GM23248 (cell line): ENCODE results near the gene KCTD4. TPM values are rescaled to one million over a fixed set of nuclear protein-coding genes. Genes with fewer than 3 reads are reported as not detected.

Source experiments
- DNase-seq: peaks from one replicate; pipeline ENCODE4 v3.0.0-alpha.2; 2015
- H2AFZ ChIP-seq: fragments of 200-600 bp; sonication (generic); 2 replicates; pipeline ENCODE4 v1.6.1; 2016; ENCODE audit warnings: antibody characterized with exemption
- H3F3A ChIP-seq: fragments of 200-600 bp; sonication (generic); 2 replicates; pipeline ENCODE4 v1.6.1; 2016; ENCODE audit warnings: mild to moderate bottlenecking, antibody characterized with exemption, mixed run types; ENCODE audit not compliant: insufficient read depth
- H3K27ac ChIP-seq: fragments of 200-600 bp; sonication (generic); 2 replicates; pipeline ENCODE4 v1.5.1; 2016; ENCODE audit warnings: mild to moderate bottlenecking
- H3K27me3 ChIP-seq: fragments of 200-600 bp; sonication (generic); replicated peaks from 2 replicates; pipeline ENCODE4 v1.6.1; 2016; ENCODE audit warnings: mild to moderate bottlenecking; ENCODE audit not compliant: insufficient read depth
- H3K36me3 ChIP-seq: fragments of 200-600 bp; sonication (generic); 2 replicates; pipeline ENCODE4 v1.6.1; 2016; ENCODE audit warnings: low read depth, mild to moderate bottlenecking
- H3K4me1 ChIP-seq: fragments of 200-600 bp; sonication (generic); 2 replicates; pipeline ENCODE4 v1.6.1; 2016; ENCODE audit warnings: mild to moderate bottlenecking; ENCODE audit not compliant: insufficient read depth
- H3K4me2 ChIP-seq: fragments of 200-600 bp; sonication (generic); one replicate; pipeline ENCODE4 v1.6.1; 2016; ENCODE audit warnings: mild to moderate bottlenecking; ENCODE audit not compliant: unreplicated experiment
- H3K4me3 ChIP-seq: fragments of 200-600 bp; sonication (generic); 2 replicates; pipeline ENCODE4 v1.5.1; 2016; ENCODE audit warnings: mild to moderate bottlenecking
- H3K79me2 ChIP-seq: fragments of 200-600 bp; sonication (generic); 2 replicates; pipeline ENCODE4 v1.6.1; 2016; ENCODE audit warnings: mild to moderate bottlenecking; ENCODE audit not compliant: insufficient read depth
- H3K9ac ChIP-seq: fragments of 200-600 bp; sonication (generic); 2 replicates; pipeline ENCODE4 v1.6.1; 2016; ENCODE audit warnings: mild to moderate bottlenecking
- H3K9me2 ChIP-seq: fragments of 200-600 bp; sonication (generic); 2 replicates; pipeline ENCODE4 v1.6.1; 2016; ENCODE audit warnings: mixed run types, mild to moderate bottlenecking, moderate library complexity; ENCODE audit not compliant: insufficient read depth
- H3K9me3 ChIP-seq: fragments of 200-600 bp; sonication (generic); one replicate; pipeline ENCODE4 v1.6.1; 2017; ENCODE audit warnings: low read depth
- H4K20me1 ChIP-seq: fragments of 200-600 bp; sonication (generic); 2 replicates; pipeline ENCODE4 v1.6.0; 2016; ENCODE audit not compliant: insufficient read depth
- EZH2 ChIP-seq: fragments of 200-600 bp; sonication (generic); IDR thresholded peaks from 2 replicates; pipeline ENCODE4 v1.6.1; 2018; ENCODE audit warnings: antibody characterized with exemption, mild to moderate bottlenecking; ENCODE audit not compliant: insufficient read depth, poor library complexity, severe bottlenecking
- EZH2phosphoT487 ChIP-seq: fragments of 200-600 bp; sonication (generic); IDR thresholded peaks from 2 replicates; pipeline ENCODE4 v1.6.1; 2018; ENCODE audit warnings: antibody characterized with exemption, moderate library complexity, mild to moderate bottlenecking, low read depth; ENCODE audit not compliant: insufficient read depth
- WGBS, 2 experiments: methylation state at CpG; one replicate each; pipeline ENCODE4 v1.1.6; 2015 to 2017; ENCODE audit warnings: low lambda C conversion rate in 2 of 2, low coverage in 1 of 2; ENCODE audit errors: missing lambda C conversion rate in 2 of 2; 5-methylcytosine and 5-hydroxymethylcytosine counted together
- in situ Hi-C: fragments of 300-500 bp; cut with MboI; formaldehyde crosslinking; loops from 2 replicates; pipeline ENCODE4 v1.15.0; 2020
- polyA plus RNA-seq: library from polyadenylated mRNA; unstranded; fragments of >200 nt; fragmentation: Nextera tagmentation; extraction: Ambion mirVana; gene quantifications from 2 replicates; pipeline ENCODE4 v1.2.1, GENCODE V29; 2016
- total RNA-seq: library from RNA; depleted of rRNA; stranded (reverse); fragments of >200 nt; shearing (Covaris generic); gene quantifications from 2 replicates; pipeline ENCODE4 v1.2.3, GENCODE V29; 2014

KCTD4 gene
- total and polyA plus RNA-seq, 2 experiments from 2014 or later = 0.65 to 2.1 TPM

GRCh38 chr13:45242070-45242469 is 41.2 kb upstream of the KCTD4 start:
- Histone ChIP-seq H3K9ac (peak overlapping the region; percentile 30; the same call in 1 of the 2 replicates), H3K9me3 (no peaks in the 10 kb centered on the region), H4K20me1 (no peaks in the 10 kb centered on the region), H3K27ac (no peak overlapping the region), H3K4me1 (peaks cover 45% of the 10 kb centered on the region), H3K36me3 (no peaks in the 10 kb centered on the region), H3F3A (peaks cover 30% of the 10 kb centered on the region), H3K27me3 (no peaks in the 10 kb centered on the region), H3K9me2 (no peaks in the 10 kb centered on the region), H3K4me2 (peak overlapping the region; percentile 71), H2AFZ (no peak overlapping the region), H3K79me2 (peaks cover 31% of the 10 kb centered on the region), H3K4me3 (peak overlapping the region; percentile 22; the same call in 1 of the 2 replicates)
- in situ Hi-C loops = no loop called here
- WGBS, 2 experiments = 3 to 11% methylated on average over 3 of the region's 3 CpGs
- DNase-seq = peak; percentile 62
- TF ChIP-seq EZH2 (no peak), EZH2phosphoT487 (no peak)

GRCh38 chr13:45240143-45240542 is 39.3 kb upstream of the KCTD4 start:
- H3K9me2 ChIP-seq = no peaks in the 10 kb centered on the region
- H3K9me3 ChIP-seq = no peaks in the 10 kb centered on the region
- H3K36me3 ChIP-seq = no peaks in the 10 kb centered on the region
- no peak overlapping the region for H3K4me2 ChIP-seq
- no peak for TF ChIP-seq EZH2phosphoT487
- no peak for TF ChIP-seq EZH2
- peaks cover 47% of the 10 kb centered on the region for H3F3A ChIP-seq
- peaks cover 61% of the 10 kb centered on the region for H3K4me1 ChIP-seq
- no peak overlapping the region for H2AFZ ChIP-seq
- in situ Hi-C loops = no loop called here
- H3K9ac ChIP-seq = no peak overlapping the region
- H3K4me3 ChIP-seq = no peak overlapping the region
- H3K27me3 ChIP-seq = no peaks in the 10 kb centered on the region
- H3K27ac ChIP-seq = peak overlapping the region; percentile 53
- DNase-seq = peak; percentile 14
- no peaks in the 10 kb centered on the region for H4K20me1 ChIP-seq
- H3K79me2 ChIP-seq = peaks cover 31% of the 10 kb centered on the region

- Histone ChIP-seq H3K9ac (no peak overlapping the region), H3K79me2 (peaks cover 31% of the 10 kb centered on the region), H2AFZ (no peak overlapping the region), H3K9me3 (no peaks in the 10 kb centered on the region), H3K27ac (peak overlapping the region; percentile 53), H3K4me2 (peak overlapping the region; percentile 55), H3K4me1 (peaks cover 54% of the 10 kb centered on the region), H4K20me1 (no peaks in the 10 kb centered on the region), H3K36me3 (no peaks in the 10 kb centered on the region), H3F3A (peaks cover 40% of the 10 kb centered on the region), H3K27me3 (no peaks in the 10 kb centered on the region), H3K4me3 (no peak overlapping the region), H3K9me2 (no peaks in the 10 kb centered on the region)
- WGBS, 2 experiments = 51 to 60% methylated on average over 4 of the region's 4 CpGs
- in situ Hi-C loops = no loop called here
- DNase-seq = peak; percentile 87
- TF ChIP-seq EZH2 (no peak), EZH2phosphoT487 (no peak)
Measured at GRCh38 chr13:45238945-45239795, 38.3 kb upstream of the KCTD4 start.

- H3K9me2 ChIP-seq = no peaks in the 10 kb centered on the region
- H3K27ac ChIP-seq = no peak overlapping the region
- WGBS, 2 experiments = 95 to 100% methylated on average over 2 of the region's 2 CpGs
- no peak overlapping the region for H3K4me3 ChIP-seq
- no peaks in the 10 kb centered on the region for H3K27me3 ChIP-seq
- H3K36me3 ChIP-seq = no peaks in the 10 kb centered on the region
- peaks cover 16% of the 10 kb centered on the region for H3F3A ChIP-seq
- no peak for TF ChIP-seq EZH2phosphoT487
- TF ChIP-seq EZH2 = no peak
- no peak overlapping the region for H3K9ac ChIP-seq
- in situ Hi-C loops = no loop called here
- H3K4me1 ChIP-seq = peaks cover 27% of the 10 kb centered on the region
- H3K9me3 ChIP-seq = no peaks in the 10 kb centered on the region
- H4K20me1 ChIP-seq = no peaks in the 10 kb centered on the region
- H3K79me2 ChIP-seq = peaks cover 18% of the 10 kb centered on the region
- no peak overlapping the region for H2AFZ ChIP-seq
- H3K4me2 ChIP-seq = no peak overlapping the region
- DNase-seq = no peak
Measured at GRCh38 chr13:45232591-45232990, 31.7 kb upstream of the KCTD4 start.
